ENCODE measurements around the gene CCDC88B. TPM values are rescaled to one million over a fixed set of nuclear protein-coding genes. Genes with fewer than 3 reads are reported as not detected.

CCDC88B gene
- polyA plus RNA-seq, 1 donor from 2014 or later = 1.3 TPM

- H3K9me3 ChIP-seq (ENCODE audit: low read length) = no peaks in the 10 kb centered on the region
- no peaks in the 10 kb centered on the region for H3K27me3 ChIP-seq (ENCODE audit: insufficient read depth, low read depth, low read length)
- no peak overlapping the region for H3K4me2 ChIP-seq (ENCODE audit: low read length)
- no peaks in the 10 kb centered on the region for H3K9me2 ChIP-seq (ENCODE audit: insufficient read depth, low read length)
- no peak overlapping the region for H2AFZ ChIP-seq (ENCODE audit: low read depth, low read length)
- H3K36me3 ChIP-seq (ENCODE audit: insufficient read depth, low read length) = no peaks in the 10 kb centered on the region
- no peaks in the 10 kb centered on the region for H3K79me2 ChIP-seq (replicated peaks; ENCODE audit: insufficient read depth, low read length)
- no peak overlapping the region for H3K27ac ChIP-seq (ENCODE audit: low read length)
- no peaks in the 10 kb centered on the region for H3F3A ChIP-seq (ENCODE audit: insufficient read depth, low read length, poor library complexity, severe bottlenecking)
- peak overlapping the region; percentile 71 for H3K9ac ChIP-seq (ENCODE audit: low read length)
- TF ChIP-seq MXI1 (conservative IDR thresholded peaks at IDR 0.05; ENCODE audit: poor library complexity, severe bottlenecking) (no peak), EZH2 (IDR thresholded peaks at IDR 0.05; ENCODE audit: borderline replicate concordance, insufficient read depth, low read length, poor library complexity, severe bottlenecking) (no peak), CTCF (IDR thresholded peaks at IDR 0.05; ENCODE audit: poor library complexity, severe bottlenecking) (no peak), REST (IDR thresholded peaks at IDR 0.05; ENCODE audit: borderline replicate concordance) (no peak)
- peak overlapping the region; percentile 75 for H3K4me3 ChIP-seq (ENCODE audit: low read length)
- no peaks in the 10 kb centered on the region for H4K20me1 ChIP-seq (ENCODE audit: insufficient read depth)
These were observed 18.0 kb downstream of the CCDC88B start for GRCh38 chr11:64357904-64358535.

- Histone ChIP-seq H4K20me1 (ENCODE audit: insufficient read depth) (no peaks in the 10 kb centered on the region), H3K4me3 (ENCODE audit: low read length) (peak overlapping the region; percentile 75), H3K27me3 (ENCODE audit: insufficient read depth, low read depth, low read length) (no peaks in the 10 kb centered on the region), H3K9me3 (ENCODE audit: low read length) (no peaks in the 10 kb centered on the region), H2AFZ (ENCODE audit: low read depth, low read length) (peak overlapping the region; percentile 60), H3K4me2 (ENCODE audit: low read length) (peak overlapping the region; percentile 73), H3K9me2 (ENCODE audit: insufficient read depth, low read length) (no peaks in the 10 kb centered on the region), H3K27ac (ENCODE audit: low read length) (no peak overlapping the region), H3K79me2 (replicated peaks; ENCODE audit: insufficient read depth, low read length) (no peaks in the 10 kb centered on the region), H3K36me3 (ENCODE audit: insufficient read depth, low read length) (no peaks in the 10 kb centered on the region), H3K9ac (ENCODE audit: low read length) (peak overlapping the region; percentile 71), H3F3A (ENCODE audit: insufficient read depth, low read length, poor library complexity, severe bottlenecking) (no peaks in the 10 kb centered on the region)
- TF ChIP-seq REST (IDR thresholded peaks at IDR 0.05; ENCODE audit: borderline replicate concordance) = peak; percentile 9
- TF ChIP-seq TAF1 (IDR thresholded peaks at IDR 0.05; ENCODE audit: low read depth) = no peak
These were observed 18.5 kb downstream of the CCDC88B start for GRCh38 chr11:64358536-64358906.

All from neural cell (in vitro differentiated cells).